GM12878 (cell line): ENCODE data around the gene FUZ. TPM values are rescaled to one million over a fixed set of nuclear protein-coding genes. Genes with fewer than 3 reads are reported as not detected.
A peak's percentile ranks its signal among the peaks of the same experiment; 100 is the strongest.

Experiments
- ATAC-seq: fragments of 200-7000 bp; cut with Tn5 transposase; 3 replicates; pipeline ENCODE4 v1.9.1; 2020; ENCODE audit warnings: mild to moderate bottlenecking, moderate library complexity
- BruUV-seq: library from RNA; stranded (reverse); fragments of 400-500 nt; replicated peaks from 2 replicates; lab custom pipeline; 2021; lab: Mats Ljungman, UMichigan
- CTCF ChIA-PET: fragments of 300-600 bp; sonication (Branson Sonifier 250); formaldehyde crosslinking; extraction: SDS; loops from one replicate; lab custom pipeline; 2021; ENCODE audit warnings: inconsistent platforms; lab: Yijun Ruan, JAX
- POLR2A ChIA-PET: fragments of 350-600 bp; formaldehyde crosslinking; extraction: SDS; loops from one replicate; lab custom pipeline; 2021; ENCODE audit warnings: inconsistent platforms; lab: Charles Lee
- RAD21 ChIA-PET: fragments of 300-600 bp; sonication (Branson Sonifier 250); formaldehyde crosslinking; loops from one replicate; lab custom pipeline; 2023; ENCODE audit warnings: antibody characterized with exemption; ENCODE audit not compliant: unreplicated experiment; lab: Charles Lee
- SMC1A ChIA-PET: fragments of 300-600 bp; sonication (Branson Sonifier 250); formaldehyde crosslinking; loops from one replicate; lab custom pipeline; 2023; ENCODE audit not compliant: unreplicated experiment, uncharacterized antibody; lab: Charles Lee
- DNase-seq: peaks from one replicate; pipeline ENCODE4 v3.0.0-alpha.2; 2011; ENCODE audit warnings: low read depth, low spot score
- FAIRE-seq: peaks from 3 replicates; lab custom pipeline; 2011; peaks lifted over from hg19 to GRCh38; lab: Jason Lieb, UNC
- H2AFZ ChIP-seq: 2 replicates; pipeline ENCODE4 v1.6.0; 2011; ENCODE audit warnings: low read depth, low read length, control low read depth; ENCODE audit not compliant: control insufficient read depth
- H3K27ac ChIP-seq: 2 replicates; pipeline ENCODE4 v1.5.1; 2011; ENCODE audit warnings: control low read depth; ENCODE audit not compliant: control insufficient read depth, insufficient read depth
- H3K27me3 ChIP-seq, 2 experiments: replicated peaks in 1 of 2; 2 replicates each; pipeline versions ENCODE4 v1.6.0 to v1.6.1; 2011; ENCODE audit warnings: low read length in 1 of 2; ENCODE audit not compliant: control insufficient read depth in 2 of 2, insufficient read depth in 2 of 2
- H3K36me3 ChIP-seq, 2 experiments: 2 replicates each; pipeline ENCODE4 v1.5.1; 2011; ENCODE audit warnings: low read length in 1 of 2; ENCODE audit not compliant: control insufficient read depth in 2 of 2, insufficient read depth in 2 of 2
- H3K4me1 ChIP-seq: 2 replicates; pipeline ENCODE4 v1.6.1; 2011; ENCODE audit warnings: mild to moderate bottlenecking, low read length, moderate library complexity, mixed read lengths; ENCODE audit not compliant: control insufficient read depth, insufficient read depth
- H3K4me2 ChIP-seq: 2 replicates; pipeline ENCODE4 v1.6.0; 2011; ENCODE audit warnings: control low read depth; ENCODE audit not compliant: control insufficient read depth, insufficient read depth
- H3K4me3 ChIP-seq: fragments of 200-600 bp; sonication (generic); 2 replicates; pipeline ENCODE4 v1.5.1; 2016
- H3K79me2 ChIP-seq: 2 replicates; pipeline ENCODE4 v1.6.0; 2011; ENCODE audit warnings: low read length; ENCODE audit not compliant: control insufficient read depth, insufficient read depth
- H3K9ac ChIP-seq: 2 replicates; pipeline ENCODE4 v1.8.0; 2011; ENCODE audit warnings: low read length, control low read depth, mixed read lengths; ENCODE audit not compliant: control insufficient read depth, insufficient read depth
- H3K9me3 ChIP-seq: replicated peaks from 3 replicates; pipeline ENCODE4 v1.5.1; 2011; ENCODE audit warnings: mild to moderate bottlenecking, low read length; ENCODE audit not compliant: control insufficient read depth, insufficient read depth
- H4K20me1 ChIP-seq: 2 replicates; pipeline ENCODE4 v1.6.0; 2011; ENCODE audit not compliant: control insufficient read depth, insufficient read depth
- BMI1 ChIP-seq: fragments of 450-650 bp; IDR thresholded peaks from 2 replicates; pipeline ENCODE4 v1.6.1; 2016; ENCODE audit warnings: mild to moderate bottlenecking, moderate library complexity, borderline replicate concordance
- CBFB ChIP-seq: IDR thresholded peaks from 2 replicates; pipeline ENCODE4 v1.6.1; 2016; ENCODE audit warnings: antibody characterized with exemption, low read depth
- CEBPB ChIP-seq, 2 experiments: fragments of 150-350 bp in 1 of 2; IDR thresholded peaks; 2 replicates each; pipeline ENCODE4 v1.6.1; 2012 to 2014; ENCODE audit warnings: low read depth in 2 of 2, low read length in 2 of 2, borderline replicate concordance in 1 of 2, inconsistent platforms in 1 of 2
- IKZF2 ChIP-seq, 2 experiments: fragments of 450-650 bp; IDR thresholded peaks; 2 replicates each; pipeline ENCODE4 v1.6.1; 2017; ENCODE audit warnings: mild to moderate bottlenecking in 2 of 2, moderate library complexity in 2 of 2
- NFYA ChIP-seq: IDR thresholded peaks from 2 replicates; pipeline ENCODE4 v1.6.1; 2011; ENCODE audit warnings: low read depth, mild to moderate bottlenecking, low read length, improper control_type of control experiment, borderline replicate concordance
- POLR2A ChIP-seq: IDR thresholded peaks from 2 replicates; pipeline ENCODE4 v1.6.1; 2011; ENCODE audit warnings: low read depth, mild to moderate bottlenecking, low read length
- SMAD1 ChIP-seq: fragments of 450-650 bp; IDR thresholded peaks from 2 replicates; pipeline ENCODE4 v1.6.1; 2018; ENCODE audit warnings: mild to moderate bottlenecking, low read depth; ENCODE audit not compliant: partially characterized antibody
- TCF12 ChIP-seq: IDR thresholded peaks from 2 replicates; pipeline ENCODE4 v1.6.1; 2011; ENCODE audit warnings: low read depth, mild to moderate bottlenecking, low read length
- WGBS: methylation state at CpG from one replicate; pipeline ENCODE4 v1.1.6; 2016; ENCODE audit warnings: low lambda C conversion rate; ENCODE audit not compliant: insufficient replicate concordance, insufficient coverage; ENCODE audit errors: missing lambda C conversion rate; 5-methylcytosine and 5-hydroxymethylcytosine counted together
- in situ Hi-C: fragments of 300-500 bp; cut with MboI; formaldehyde crosslinking; loops from 9 replicates; pipeline ENCODE4 v1.14.3; 2018; ENCODE audit warnings: mixed read lengths
- intact Hi-C: fragments of 100-400 bp; cut with micrococcal nuclease; formaldehyde crosslinking; loops from one replicate; pipeline ENCODE4 v1.14.2; 2022; ENCODE audit not compliant: unreplicated experiment
- polyA plus RNA-seq, 11 experiments: library from polyadenylated mRNA; depleted of rRNA in 4 of 11; unstranded in 6 of 11; stranded (reverse) in 5 of 11; fragments of >200 nt; fragmentation: Nextera tagmentation in 4 of 11; fragmentation: Illumina TruSeq in 1 of 11; extraction: Ambion mirVana in 4 of 11; extraction: Trizol in 1 of 11; gene quantifications; 1 replicate in 1 of 11; 2 replicates in 10 of 11; pipeline versions ENCODE4 v1.2.1 to v1.2.3, GENCODE V29; 2011 to 2016; ENCODE audit warnings: inconsistent platforms in 2 of 11, missing spikeins in 2 of 11, low read depth in 1 of 11
- total RNA-seq, 4 experiments: library from RNA; depleted of rRNA in 3 of 4; stranded (reverse); fragments of >200 nt in 3 of 4; fragmentation: Illumina TruSeq in 1 of 4; extraction: Trizol in 1 of 4; gene quantifications; 2 replicates each; pipeline versions ENCODE4 v1.2.1 to v1.2.3, GENCODE V29; 2013 to 2021
- TF ChIP-seq, protein P1 (sequence below): IDR thresholded peaks from 2 replicates; pipeline ENCODE4 v1.6.1; 2011; ENCODE audit warnings: mild to moderate bottlenecking, low read depth, low read length, moderate library complexity; ENCODE audit not compliant: insufficient replicate concordance
- TF ChIP-seq, protein P2 (sequence below): fragments of 450-650 bp; IDR thresholded peaks from 2 replicates; pipeline ENCODE4 v1.6.1; 2014; ENCODE audit warnings: mild to moderate bottlenecking
- TF ChIP-seq, protein P3 (sequence below): fragments of 450-650 bp; IDR thresholded peaks from 2 replicates; pipeline ENCODE4 v1.6.1; 2017; ENCODE audit warnings: mild to moderate bottlenecking, moderate library complexity

The FUZ gene
- total and polyA plus RNA-seq, 10 of the 15 experiments (the other 5 are each of a cell fraction or from before 2014, with no cell fraction given): 0.18 to 11.5 (median 8.8) TPM

DNA sequence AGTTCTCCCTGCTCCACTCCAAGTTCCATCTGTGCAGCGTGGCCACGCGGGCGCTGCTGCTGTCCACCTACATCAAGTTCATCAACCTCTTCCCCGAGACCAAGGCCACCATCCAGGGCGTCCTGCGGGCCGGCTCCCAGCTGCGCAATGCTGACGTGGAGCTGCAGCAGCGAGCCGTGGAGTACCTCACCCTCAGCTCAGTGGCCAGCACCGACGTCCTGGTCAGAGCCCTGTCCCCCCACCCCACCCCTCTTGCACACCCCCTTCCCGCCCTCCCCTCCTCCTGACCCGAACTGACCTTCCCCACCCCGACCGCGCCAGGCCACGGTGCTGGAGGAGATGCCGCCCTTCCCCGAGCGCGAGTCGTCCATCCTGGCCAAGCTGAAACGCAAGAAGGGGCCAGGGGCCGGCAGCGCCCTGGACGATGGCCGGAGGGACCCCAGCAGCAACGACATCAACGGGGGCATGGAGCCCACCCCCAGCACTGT, 11.6 kb downstream of the FUZ start:
- 99% methylated on average over 19 of the region's 32 CpGs for WGBS
- no peak for ATAC-seq
- ChIA-PET RAD21 (no interaction called here), SMC1A (no interaction called here), CTCF (no interaction called here), POLR2A (interaction anchor here (0.6 kb wide), 1 partner anchor 110 kb away, joined by 4 read pairs; no protein-coding TSS in a partner anchor)
- BruUV-seq: no TSS peak
- TF ChIP-seq POLR2A (0 out of 2 replicates have a peak, but pooled peaks have one; percentile 29), SMAD1 (no peak)
- H3K4me2 ChIP-seq: no peak overlapping the region
- no peaks in the 10 kb centered on the region for H4K20me1 ChIP-seq
- H3K27me3 ChIP-seq: no peaks in the 10 kb centered on the region
- in situ Hi-C loops (no loop called here), intact Hi-C loops (no loop called here)
- H3K79me2 ChIP-seq: no peaks in the 10 kb centered on the region
- no peak for FAIRE-seq
- no peak for DNase-seq
- no peaks in the 10 kb centered on the region for H3K9me3 ChIP-seq
- H3K9ac ChIP-seq: no peak overlapping the region
- H3K27ac ChIP-seq: no peak overlapping the region
- H3K4me1 ChIP-seq: no peaks in the 10 kb centered on the region
- H3K36me3 ChIP-seq: peaks cover 12 to 28% of the 10 kb centered on the region in 2 experiments; a peak in 3 of 4 replicates
- no peak overlapping the region for H3K4me3 ChIP-seq
- H2AFZ ChIP-seq: no peak overlapping the region

DNA sequence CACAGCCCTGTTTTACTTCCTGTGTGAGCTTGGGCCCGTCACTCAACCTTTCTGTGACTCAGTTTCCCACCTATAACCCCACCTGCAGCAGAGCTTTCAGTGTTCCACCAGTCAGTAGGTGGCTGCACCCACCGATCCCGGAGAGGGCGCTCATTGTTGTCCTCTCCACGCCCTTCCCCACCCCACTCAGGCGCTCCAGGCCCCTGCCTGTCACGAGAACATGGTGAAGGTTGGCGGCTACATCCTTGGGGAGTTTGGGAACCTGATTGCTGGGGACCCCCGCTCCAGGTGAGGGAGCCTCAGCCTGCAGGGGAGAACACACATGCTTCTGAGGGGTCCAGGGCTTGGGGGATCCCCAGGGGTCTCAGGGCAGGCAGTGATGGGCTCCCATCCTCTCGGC, 12.3 kb downstream of the FUZ start:
- Histone ChIP-seq H4K20me1 (no peaks in the 10 kb centered on the region), H3K4me3 (no peak overlapping the region), H2AFZ (no peak overlapping the region), H3K9ac (no peak overlapping the region), H3K36me3 (peaks cover 15 to 33% of the 10 kb centered on the region in 2 experiments; a peak in 3 of 4 replicates), H3K79me2 (no peaks in the 10 kb centered on the region), H3K27me3 (no peaks in the 10 kb centered on the region), H3K27ac (no peak overlapping the region), H3K4me1 (no peaks in the 10 kb centered on the region), H3K4me2 (no peak overlapping the region), H3K9me3 (no peaks in the 10 kb centered on the region)
- no TSS peak for BruUV-seq
- FAIRE-seq: no peak
- ChIA-PET CTCF (no interaction called here), POLR2A (interaction anchor here (0.6 kb wide), 1 partner anchor 111 kb away, joined by 4 read pairs; no protein-coding TSS in a partner anchor), RAD21 (no interaction called here), SMC1A (no interaction called here)
- ATAC-seq: no peak
- 96% methylated on average over 10 of the region's 10 CpGs for WGBS
- intact Hi-C loops: no loop called here
- in situ Hi-C loops: no loop called here
- no peak for DNase-seq
- TF ChIP-seq IKZF2 (IDR thresholded peaks at IDR 0.05) (no peak), NFYA (no peak), CBFB (no peak), TCF12 (no peak), CEBPB (IDR thresholded peaks at IDR 0.05; ENCODE audit: borderline replicate concordance in 1 of 2, low read depth in 2 of 2, low read length in 2 of 2) (no peak), BMI1 (no peak)
- TF ChIP-seq, protein P1, sequence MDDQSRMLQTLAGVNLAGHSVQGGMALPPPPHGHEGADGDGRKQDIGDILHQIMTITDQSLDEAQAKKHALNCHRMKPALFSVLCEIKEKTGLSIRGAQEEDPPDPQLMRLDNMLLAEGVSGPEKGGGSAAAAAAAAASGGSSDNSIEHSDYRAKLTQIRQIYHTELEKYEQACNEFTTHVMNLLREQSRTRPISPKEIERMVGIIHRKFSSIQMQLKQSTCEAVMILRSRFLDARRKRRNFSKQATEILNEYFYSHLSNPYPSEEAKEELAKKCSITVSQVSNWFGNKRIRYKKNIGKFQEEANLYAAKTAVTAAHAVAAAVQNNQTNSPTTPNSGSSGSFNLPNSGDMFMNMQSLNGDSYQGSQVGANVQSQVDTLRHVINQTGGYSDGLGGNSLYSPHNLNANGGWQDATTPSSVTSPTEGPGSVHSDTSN: no peak
- TF ChIP-seq, protein P2, sequence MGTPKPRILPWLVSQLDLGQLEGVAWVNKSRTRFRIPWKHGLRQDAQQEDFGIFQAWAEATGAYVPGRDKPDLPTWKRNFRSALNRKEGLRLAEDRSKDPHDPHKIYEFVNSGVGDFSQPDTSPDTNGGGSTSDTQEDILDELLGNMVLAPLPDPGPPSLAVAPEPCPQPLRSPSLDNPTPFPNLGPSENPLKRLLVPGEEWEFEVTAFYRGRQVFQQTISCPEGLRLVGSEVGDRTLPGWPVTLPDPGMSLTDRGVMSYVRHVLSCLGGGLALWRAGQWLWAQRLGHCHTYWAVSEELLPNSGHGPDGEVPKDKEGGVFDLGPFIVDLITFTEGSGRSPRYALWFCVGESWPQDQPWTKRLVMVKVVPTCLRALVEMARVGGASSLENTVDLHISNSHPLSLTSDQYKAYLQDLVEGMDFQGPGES: no peak
- TF ChIP-seq, protein P3, sequence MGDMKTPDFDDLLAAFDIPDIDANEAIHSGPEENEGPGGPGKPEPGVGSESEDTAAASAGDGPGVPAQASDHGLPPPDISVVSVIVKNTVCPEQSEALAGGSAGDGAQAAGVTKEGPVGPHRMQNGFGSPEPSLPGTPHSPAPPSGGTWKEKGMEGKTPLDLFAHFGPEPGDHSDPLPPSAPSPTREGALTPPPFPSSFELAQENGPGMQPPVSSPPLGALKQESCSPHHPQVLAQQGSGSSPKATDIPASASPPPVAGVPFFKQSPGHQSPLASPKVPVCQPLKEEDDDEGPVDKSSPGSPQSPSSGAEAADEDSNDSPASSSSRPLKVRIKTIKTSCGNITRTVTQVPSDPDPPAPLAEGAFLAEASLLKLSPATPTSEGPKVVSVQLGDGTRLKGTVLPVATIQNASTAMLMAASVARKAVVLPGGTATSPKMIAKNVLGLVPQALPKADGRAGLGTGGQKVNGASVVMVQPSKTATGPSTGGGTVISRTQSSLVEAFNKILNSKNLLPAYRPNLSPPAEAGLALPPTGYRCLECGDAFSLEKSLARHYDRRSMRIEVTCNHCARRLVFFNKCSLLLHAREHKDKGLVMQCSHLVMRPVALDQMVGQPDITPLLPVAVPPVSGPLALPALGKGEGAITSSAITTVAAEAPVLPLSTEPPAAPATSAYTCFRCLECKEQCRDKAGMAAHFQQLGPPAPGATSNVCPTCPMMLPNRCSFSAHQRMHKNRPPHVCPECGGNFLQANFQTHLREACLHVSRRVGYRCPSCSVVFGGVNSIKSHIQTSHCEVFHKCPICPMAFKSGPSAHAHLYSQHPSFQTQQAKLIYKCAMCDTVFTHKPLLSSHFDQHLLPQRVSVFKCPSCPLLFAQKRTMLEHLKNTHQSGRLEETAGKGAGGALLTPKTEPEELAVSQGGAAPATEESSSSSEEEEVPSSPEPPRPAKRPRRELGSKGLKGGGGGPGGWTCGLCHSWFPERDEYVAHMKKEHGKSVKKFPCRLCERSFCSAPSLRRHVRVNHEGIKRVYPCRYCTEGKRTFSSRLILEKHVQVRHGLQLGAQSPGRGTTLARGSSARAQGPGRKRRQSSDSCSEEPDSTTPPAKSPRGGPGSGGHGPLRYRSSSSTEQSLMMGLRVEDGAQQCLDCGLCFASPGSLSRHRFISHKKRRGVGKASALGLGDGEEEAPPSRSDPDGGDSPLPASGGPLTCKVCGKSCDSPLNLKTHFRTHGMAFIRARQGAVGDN: no peak
